SK-N-SH (cell line): Measurements from ENCODE around the gene PROP1. TPM values are rescaled to one million over a fixed set of nuclear protein-coding genes. Genes with fewer than 3 reads are reported as not detected.
"Not testable (repeated sequence)": the region's sequence is repeated elsewhere in the genome, so short reads cannot be mapped to it uniquely, and the experiment has no call there.

ENCODE experiments used
- CTCF ChIA-PET: fragments of 300-600, 350-600 bp; formaldehyde crosslinking; extraction: SDS; loops from one replicate; lab custom pipeline; 2021; lab: Yijun Ruan, JAX
- POLR2A ChIA-PET: fragments of 350-600 bp; sonication (Branson Sonifier 250); formaldehyde crosslinking; extraction: SDS; loops from one replicate; lab custom pipeline; 2020; ENCODE audit warnings: antibody characterized with exemption, inconsistent platforms; lab: Yijun Ruan, JAX
- DNase-seq: peaks from one replicate; pipeline ENCODE4 v3.0.0; 2012
- H2AFZ ChIP-seq: fragments of 200-600 bp; sonication (generic); 2 replicates; pipeline ENCODE4 v1.8.1; 2016; ENCODE audit warnings: antibody characterized with exemption, mild to moderate bottlenecking, low read depth
- H3F3A ChIP-seq: fragments of 200-600 bp; sonication (generic); replicated peaks from 2 replicates; pipeline ENCODE3; 2016; ENCODE audit warnings: antibody characterized with exemption, mild to moderate bottlenecking; ENCODE audit not compliant: insufficient read depth
- H3K27ac ChIP-seq, 2 experiments: fragments of 200-500 bp in 1 of 2; fragments of 200-600 bp in 1 of 2; sonication (Bioruptor generic) in 1 of 2; sonication (generic), shearing (Covaris generic) in 1 of 2; 2 replicates each; pipeline versions ENCODE4 v1.5.1 to v1.6.1; 2014 to 2016; ENCODE audit warnings: low read depth in 2 of 2, inconsistent platforms in 1 of 2, low read length in 1 of 2, mild to moderate bottlenecking in 1 of 2, mixed read lengths in 1 of 2
- H3K27me3 ChIP-seq: fragments of 200-600 bp; sonication (generic), shearing (Covaris generic); 2 replicates; pipeline ENCODE4 v1.6.1; 2016; ENCODE audit warnings: mixed run types; ENCODE audit not compliant: insufficient read depth
- H3K36me3 ChIP-seq, 2 experiments: fragments of 200-500 bp in 1 of 2; fragments of 200-600 bp in 1 of 2; sonication (Bioruptor generic) in 1 of 2; sonication (generic) in 1 of 2; replicated peaks in 1 of 2; 2 replicates each; pipeline versions ENCODE3 to v1.5.1; 2014 to 2016; ENCODE audit warnings: low read length in 1 of 2, mild to moderate bottlenecking in 1 of 2; ENCODE audit not compliant: insufficient read depth in 2 of 2, control insufficient read depth in 1 of 2
- H3K4me1 ChIP-seq, 2 experiments: fragments of 200-500 bp in 1 of 2; fragments of 200-600 bp in 1 of 2; sonication (Bioruptor generic) in 1 of 2; sonication (generic), shearing (Covaris generic) in 1 of 2; 2 replicates each; pipeline versions ENCODE4 v1.5.1 to v1.6.1; 2014 to 2016; ENCODE audit warnings: low read depth in 1 of 2, low read length in 1 of 2, mixed run types in 1 of 2; ENCODE audit not compliant: insufficient read depth in 2 of 2, control insufficient read depth in 1 of 2
- H3K4me2 ChIP-seq: fragments of 200-600 bp; sonication (generic), shearing (Covaris generic); 2 replicates; pipeline ENCODE4 v1.6.1; 2017; ENCODE audit warnings: mixed run types
- H3K4me3 ChIP-seq, 2 experiments: fragments of 200-500 bp in 1 of 2; fragments of 200-600 bp in 1 of 2; sonication (Bioruptor generic) in 1 of 2; sonication (generic), shearing (Covaris generic) in 1 of 2; 2 replicates each; pipeline versions ENCODE4 v1.5.1 to v1.8.1; 2014 to 2016; ENCODE audit warnings: low read depth in 2 of 2, inconsistent platforms in 1 of 2, low read length in 1 of 2, mild to moderate bottlenecking in 1 of 2, mixed read lengths in 1 of 2, moderate library complexity in 1 of 2
- H3K79me2 ChIP-seq: fragments of 200-600 bp; sonication (generic); 2 replicates; pipeline ENCODE4 v1.8.1; 2017; ENCODE audit warnings: mild to moderate bottlenecking; ENCODE audit not compliant: insufficient read depth
- H3K9ac ChIP-seq: fragments of 200-600 bp; sonication (generic); 2 replicates; pipeline ENCODE4 v1.6.1; 2017; ENCODE audit warnings: mixed run types
- H3K9me2 ChIP-seq: fragments of 200-600 bp; sonication (generic); 2 replicates; pipeline ENCODE4 v1.6.1; 2017; ENCODE audit warnings: mixed run types
- H3K9me3 ChIP-seq: fragments of 200-600 bp; sonication (generic); 2 replicates; pipeline ENCODE4 v1.6.1; 2017; ENCODE audit warnings: mixed run types, mild to moderate bottlenecking, moderate library complexity
- H4K20me1 ChIP-seq: fragments of 200-600 bp; sonication (generic); 2 replicates; pipeline ENCODE4 v1.6.1; 2017; ENCODE audit warnings: mild to moderate bottlenecking, mixed run types; ENCODE audit not compliant: insufficient read depth
- CHD2 ChIP-seq: fragments of 150-350 bp; IDR thresholded peaks from 2 replicates; pipeline ENCODE4 v1.6.1; 2018; ENCODE audit warnings: low read length; ENCODE audit not compliant: partially characterized antibody
- ELF1 ChIP-seq: IDR thresholded peaks from 2 replicates; pipeline ENCODE4 v1.4.0; 2012
- FOXJ3 ChIP-seq: sonication (generic); formaldehyde crosslinking; IDR thresholded peaks from 2 replicates; pipeline ENCODE4 v1.5.1; 2020; ENCODE audit warnings: mild to moderate bottlenecking, missing genetic modification reagents
- FOXM1 ChIP-seq: IDR thresholded peaks from 2 replicates; pipeline ENCODE4 v1.4.0; 2012; ENCODE audit warnings: low read depth, mild to moderate bottlenecking
- GATA2 ChIP-seq: sonication (generic); formaldehyde crosslinking; IDR thresholded peaks from 2 replicates; pipeline ENCODE4 v1.5.0; 2020; ENCODE audit warnings: mild to moderate bottlenecking, missing genetic modification reagents
- MEF2A ChIP-seq: IDR thresholded peaks from 2 replicates; pipeline ENCODE4 v1.4.0; 2012; ENCODE audit warnings: low read depth, borderline replicate concordance
- NRF1 ChIP-seq: IDR thresholded peaks from 2 replicates; pipeline ENCODE4 v1.6.1; 2012; ENCODE audit warnings: low read depth, mild to moderate bottlenecking, low read length
- POLR2AphosphoS5 ChIP-seq: IDR thresholded peaks from 2 replicates; pipeline ENCODE4 v1.6.1; 2012; ENCODE audit warnings: low read depth, low read length
- RAD21 ChIP-seq: IDR thresholded peaks from 2 replicates; pipeline ENCODE4 v1.6.1; 2012; ENCODE audit warnings: mild to moderate bottlenecking, low read length
- RCOR1 ChIP-seq: fragments of 150-350 bp; IDR thresholded peaks from 2 replicates; pipeline ENCODE4 v1.6.1; 2017; ENCODE audit warnings: antibody characterized with exemption, low read length
- REST ChIP-seq: IDR thresholded peaks from 2 replicates; pipeline ENCODE4 v1.6.1; 2012; ENCODE audit warnings: mild to moderate bottlenecking, low read depth, low read length, moderate library complexity
- SIN3A ChIP-seq: IDR thresholded peaks from 2 replicates; pipeline ENCODE4 v1.6.1; 2012; ENCODE audit warnings: low read depth, mild to moderate bottlenecking, low read length, moderate library complexity, borderline replicate concordance
- TCF12 ChIP-seq: IDR thresholded peaks from 2 replicates; pipeline ENCODE4 v1.4.0; 2012
- TEAD4 ChIP-seq: IDR thresholded peaks from 2 replicates; pipeline ENCODE4 v1.4.0; 2012; ENCODE audit warnings: mild to moderate bottlenecking, borderline replicate concordance; ENCODE audit not compliant: insufficient read depth
- WGBS: methylation state at CpG from one replicate; pipeline ENCODE4 v1.1.6; 2017; ENCODE audit warnings: low lambda C conversion rate; 5-methylcytosine and 5-hydroxymethylcytosine counted together
- polyA plus RNA-seq, 3 experiments: library from polyadenylated mRNA; depleted of rRNA; stranded (reverse); fragments of >200 nt; gene quantifications; 2 replicates each; pipeline ENCODE4 v1.2.3, GENCODE V29; 2012
- TF ChIP-seq, protein P1 (sequence below): IDR thresholded peaks from 2 replicates; pipeline ENCODE4 v1.4.0; 2012; ENCODE audit warnings: low read depth, borderline replicate concordance
- TF ChIP-seq, protein P2 (sequence below): fragments of 150-350 bp; IDR thresholded peaks from 2 replicates; pipeline ENCODE4 v1.6.1; 2016; ENCODE audit warnings: mild to moderate bottlenecking, low read depth, low read length

The PROP1 gene
- polyA plus RNA-seq, 1 of the 3 experiments (the other 2 are of a cell fraction): not detected

GRCh38 chr5:177977600-177977999, 18.4 kb downstream of the PROP1 start:
- H3K36me3 ChIP-seq, H3K4me3 ChIP-seq, H3K27me3 ChIP-seq, POLR2A ChIA-PET, H3K4me1 ChIP-seq, H3K27ac ChIP-seq, H3K4me2 ChIP-seq, H3K9me2 ChIP-seq, H3F3A ChIP-seq, CTCF ChIA-PET, H3K9ac ChIP-seq, H4K20me1 ChIP-seq, DNase-seq, H3K79me2 ChIP-seq, H3K9me3 ChIP-seq, H2AFZ ChIP-seq: not testable (repeated sequence)
- 32% methylated on average over 4 of the region's 8 CpGs for WGBS

DNA sequence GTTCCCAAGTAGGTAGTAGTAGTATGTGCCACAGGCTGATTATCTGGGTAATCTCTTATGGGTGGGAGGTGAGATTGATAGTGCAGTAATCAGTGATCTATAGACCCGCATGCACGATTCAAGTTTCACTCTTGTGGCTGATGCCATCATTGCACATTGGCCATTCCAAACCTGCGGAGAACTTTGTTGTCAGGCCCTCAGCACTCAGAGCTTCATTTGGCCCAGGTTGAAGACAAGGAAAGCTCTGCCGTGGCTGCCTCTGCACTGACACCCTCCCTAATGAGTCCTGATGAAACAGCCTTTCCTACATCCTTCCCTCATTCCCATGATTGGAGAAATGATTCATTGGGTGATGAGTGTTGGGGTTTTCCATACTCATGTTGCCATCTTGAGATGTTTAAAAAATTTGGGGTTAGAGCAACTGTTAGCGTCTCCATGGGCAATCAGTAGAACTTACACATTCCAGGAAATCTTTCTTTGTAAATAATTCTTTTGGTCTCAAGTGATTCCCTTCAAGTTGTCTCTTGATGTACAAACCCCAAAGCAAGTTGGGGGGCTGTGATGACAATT, 22.9 kb downstream of the PROP1 start:
- H3K9me3 ChIP-seq: no peaks in the 10 kb centered on the region
- H4K20me1 ChIP-seq: no peaks in the 10 kb centered on the region
- 4% methylated on average over 5 of the region's 5 CpGs for WGBS
- TF ChIP-seq TEAD4 (no peak), SIN3A (no peak), RAD21 (no peak), GATA2 (CRISPR knock-in tag) (no peak), RCOR1 (no peak), ELF1 (no peak), FOXM1 (no peak), MEF2A (no peak), NRF1 (no peak), POLR2AphosphoS5 (no peak), REST (no peak), TCF12 (no peak), CHD2 (no peak), FOXJ3 (CRISPR knock-in tag) (no peak)
- TF ChIP-seq, protein P1, sequence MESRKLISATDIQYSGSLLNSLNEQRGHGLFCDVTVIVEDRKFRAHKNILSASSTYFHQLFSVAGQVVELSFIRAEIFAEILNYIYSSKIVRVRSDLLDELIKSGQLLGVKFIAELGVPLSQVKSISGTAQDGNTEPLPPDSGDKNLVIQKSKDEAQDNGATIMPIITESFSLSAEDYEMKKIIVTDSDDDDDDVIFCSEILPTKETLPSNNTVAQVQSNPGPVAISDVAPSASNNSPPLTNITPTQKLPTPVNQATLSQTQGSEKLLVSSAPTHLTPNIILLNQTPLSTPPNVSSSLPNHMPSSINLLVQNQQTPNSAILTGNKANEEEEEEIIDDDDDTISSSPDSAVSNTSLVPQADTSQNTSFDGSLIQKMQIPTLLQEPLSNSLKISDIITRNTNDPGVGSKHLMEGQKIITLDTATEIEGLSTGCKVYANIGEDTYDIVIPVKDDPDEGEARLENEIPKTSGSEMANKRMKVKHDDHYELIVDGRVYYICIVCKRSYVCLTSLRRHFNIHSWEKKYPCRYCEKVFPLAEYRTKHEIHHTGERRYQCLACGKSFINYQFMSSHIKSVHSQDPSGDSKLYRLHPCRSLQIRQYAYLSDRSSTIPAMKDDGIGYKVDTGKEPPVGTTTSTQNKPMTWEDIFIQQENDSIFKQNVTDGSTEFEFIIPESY: no peak
- TF ChIP-seq, protein P2, sequence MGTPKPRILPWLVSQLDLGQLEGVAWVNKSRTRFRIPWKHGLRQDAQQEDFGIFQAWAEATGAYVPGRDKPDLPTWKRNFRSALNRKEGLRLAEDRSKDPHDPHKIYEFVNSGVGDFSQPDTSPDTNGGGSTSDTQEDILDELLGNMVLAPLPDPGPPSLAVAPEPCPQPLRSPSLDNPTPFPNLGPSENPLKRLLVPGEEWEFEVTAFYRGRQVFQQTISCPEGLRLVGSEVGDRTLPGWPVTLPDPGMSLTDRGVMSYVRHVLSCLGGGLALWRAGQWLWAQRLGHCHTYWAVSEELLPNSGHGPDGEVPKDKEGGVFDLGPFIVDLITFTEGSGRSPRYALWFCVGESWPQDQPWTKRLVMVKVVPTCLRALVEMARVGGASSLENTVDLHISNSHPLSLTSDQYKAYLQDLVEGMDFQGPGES: no peak
- no peak overlapping the region for H3K4me3 ChIP-seq
- H3K4me1 ChIP-seq: no peaks in the 10 kb centered on the region
- DNase-seq: no peak
- H3K9me2 ChIP-seq: no peaks in the 10 kb centered on the region
- no peaks in the 10 kb centered on the region for H3K79me2 ChIP-seq
- no peak overlapping the region for H2AFZ ChIP-seq
- CTCF ChIA-PET: interaction anchor here (1.8 kb wide), 1 partner anchor 10 kb away, joined by 4 read pairs; no protein-coding TSS in a partner anchor
- POLR2A ChIA-PET: no interaction called here
- no peaks in the 10 kb centered on the region for H3K27me3 ChIP-seq
- H3K36me3 ChIP-seq: no peaks in the 10 kb centered on the region
- H3F3A ChIP-seq: no peaks in the 10 kb centered on the region
- no peak overlapping the region for H3K9ac ChIP-seq
- H3K27ac ChIP-seq: no peak overlapping the region
- H3K4me2 ChIP-seq: no peak overlapping the region
